Ammon's horn (tissue), 1 donor: Measurements from ENCODE around the gene ROBO3.

Experiments
- DNase-seq: peaks from one replicate; pipeline ENCODE4 v3.0.0-alpha.2; 2016; ENCODE audit warnings: low spot score

Gene ROBO3

DNA sequence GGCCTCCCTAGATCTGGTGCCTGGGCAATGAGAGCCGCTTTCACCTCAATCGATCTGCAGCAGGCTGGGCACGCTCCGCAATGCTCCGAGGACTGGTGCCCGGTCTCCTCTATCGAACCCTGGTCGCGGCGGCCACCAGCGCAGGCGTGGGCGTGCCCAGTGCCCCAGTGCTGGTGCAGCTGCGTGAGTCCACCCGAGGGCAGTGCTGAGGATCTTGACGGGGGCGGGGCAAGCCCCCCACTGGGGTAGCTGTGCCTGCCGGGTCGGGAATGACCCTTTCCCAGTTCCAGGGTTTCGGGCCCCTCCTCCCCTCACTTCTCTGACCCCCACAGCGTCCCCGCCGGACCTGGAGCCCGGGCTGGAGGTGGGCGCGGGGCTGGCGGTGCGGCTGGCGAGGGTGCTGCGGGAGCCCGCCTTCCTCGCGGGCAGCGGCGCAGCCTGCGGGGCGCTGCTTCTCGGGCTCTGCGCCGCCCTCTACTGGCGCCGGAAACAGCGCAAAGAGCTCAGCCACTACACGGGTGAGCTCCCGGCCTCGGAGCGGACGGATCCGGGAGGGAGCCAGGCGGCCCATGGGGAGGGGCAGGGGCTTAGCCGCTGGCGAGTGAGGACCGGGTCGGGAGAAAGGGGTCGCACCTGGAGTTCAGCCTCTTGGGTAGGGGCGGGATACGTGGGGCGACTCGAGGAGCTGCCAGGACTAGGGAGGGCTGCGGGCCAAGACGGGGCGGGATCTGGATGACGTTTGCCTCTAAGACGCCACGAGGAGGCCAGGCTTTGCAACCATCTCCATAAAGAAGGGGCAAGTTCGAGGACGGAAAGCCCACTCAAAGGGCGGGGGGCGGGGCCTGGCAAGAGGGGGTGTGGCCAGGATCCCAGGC, 10.9 kb downstream of the ROBO3 start:
- peak; percentile 94 for DNase-seq

DNA sequence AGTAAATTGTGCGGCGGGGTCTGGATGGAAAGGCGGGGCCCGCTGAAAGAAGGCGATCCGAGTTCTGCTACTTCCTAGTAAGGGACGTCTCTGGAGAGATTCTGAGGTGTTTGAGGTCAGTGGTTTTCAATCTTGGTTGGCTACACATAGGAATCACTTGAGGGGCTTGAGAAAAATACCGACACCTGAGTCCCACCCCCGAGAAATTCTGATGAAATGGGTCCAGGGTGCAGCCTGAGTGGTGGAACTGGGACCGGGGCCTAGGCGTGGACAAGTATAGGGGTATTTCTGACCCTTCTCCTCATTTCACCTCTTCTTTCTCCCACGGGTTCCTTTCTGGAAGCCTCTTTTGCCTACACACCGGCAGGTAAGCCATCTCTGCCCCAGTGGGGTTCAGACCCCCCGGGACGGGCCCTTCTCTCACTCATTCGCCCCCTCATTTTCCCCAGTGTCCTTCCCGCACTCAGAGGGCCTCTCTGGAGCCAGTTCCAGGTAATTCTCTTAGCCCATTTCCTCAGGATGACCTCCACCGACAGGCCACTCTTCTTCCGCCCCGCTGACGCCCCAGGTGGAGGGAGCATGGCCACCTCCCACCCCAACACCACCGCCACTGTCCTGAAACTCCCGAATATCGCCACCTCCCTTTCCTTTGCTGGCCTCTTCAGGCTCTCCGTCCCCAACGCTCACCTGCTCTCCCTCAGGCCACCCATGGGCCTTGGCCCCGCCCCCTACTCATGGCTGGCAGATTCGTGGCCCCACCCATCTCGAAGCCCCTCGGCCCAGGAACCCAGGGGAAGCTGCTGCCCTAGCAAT, 11.8 kb downstream of the ROBO3 start:
- no peak for DNase-seq

DNA sequence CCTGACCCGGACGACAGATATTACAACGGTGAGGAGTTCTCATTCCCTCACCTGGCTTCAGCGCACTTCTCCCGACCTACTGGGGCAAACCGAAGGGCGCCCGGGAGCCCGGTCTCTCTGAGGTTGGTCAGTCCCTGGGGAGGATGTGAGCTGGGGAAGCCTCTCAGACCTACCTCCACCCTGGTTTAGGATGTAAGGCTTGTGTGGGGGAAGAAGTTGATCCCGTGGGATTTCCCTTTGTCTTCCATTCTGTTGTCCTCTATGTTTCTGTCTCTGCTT, 12.3 kb downstream of the ROBO3 start:
- DNase-seq = no peak

GRCh38 chr11:124877910-124878758, 12.9 kb downstream of the ROBO3 start:
- no peak for DNase-seq

GRCh38 chr11:124878759-124879492, 13.7 kb downstream of the ROBO3 start:
- DNase-seq = no peak

DNA sequence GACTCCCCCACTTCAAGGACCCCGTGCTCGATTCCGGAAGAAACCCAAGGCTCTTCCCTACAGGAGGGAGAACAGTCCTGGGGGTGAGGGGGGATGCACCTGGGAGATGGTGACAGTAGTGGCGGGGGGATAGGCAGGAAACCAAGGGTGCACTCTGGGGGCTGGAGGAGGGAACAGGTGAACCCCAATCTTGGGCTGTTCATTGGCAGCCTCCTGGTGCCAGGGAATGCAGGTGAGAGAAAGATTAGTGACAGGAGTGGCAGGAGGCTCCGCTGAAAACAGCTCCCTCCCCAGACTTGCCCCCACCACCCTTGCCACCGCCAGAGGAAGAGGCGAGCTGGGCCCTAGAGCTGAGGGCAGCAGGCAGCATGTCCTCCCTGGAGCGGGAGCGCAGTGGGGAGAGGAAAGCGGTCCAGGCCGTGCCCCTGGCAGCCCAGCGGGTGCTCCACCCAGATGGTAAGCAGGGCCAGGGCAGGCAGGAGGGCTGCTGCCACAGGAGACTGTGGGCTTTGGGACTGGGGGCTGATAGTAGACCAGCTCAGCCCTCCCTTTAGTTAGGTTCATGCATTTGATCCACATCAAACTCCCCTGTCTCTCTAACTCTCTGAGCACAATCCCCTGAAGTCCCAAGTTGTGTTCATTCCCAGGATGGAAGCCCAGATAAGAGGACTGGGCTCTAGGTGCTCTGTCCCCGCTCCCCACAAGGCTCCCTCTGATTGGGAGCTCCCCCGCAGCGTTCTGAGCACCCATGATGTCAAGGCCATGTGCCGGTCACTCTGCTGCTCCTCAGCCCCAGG, 14.5 kb downstream of the ROBO3 start:
- no peak for DNase-seq

GRCh38 chr11:124880290-124880611, 15.0 kb downstream of the ROBO3 start:
- no peak for DNase-seq

DNA sequence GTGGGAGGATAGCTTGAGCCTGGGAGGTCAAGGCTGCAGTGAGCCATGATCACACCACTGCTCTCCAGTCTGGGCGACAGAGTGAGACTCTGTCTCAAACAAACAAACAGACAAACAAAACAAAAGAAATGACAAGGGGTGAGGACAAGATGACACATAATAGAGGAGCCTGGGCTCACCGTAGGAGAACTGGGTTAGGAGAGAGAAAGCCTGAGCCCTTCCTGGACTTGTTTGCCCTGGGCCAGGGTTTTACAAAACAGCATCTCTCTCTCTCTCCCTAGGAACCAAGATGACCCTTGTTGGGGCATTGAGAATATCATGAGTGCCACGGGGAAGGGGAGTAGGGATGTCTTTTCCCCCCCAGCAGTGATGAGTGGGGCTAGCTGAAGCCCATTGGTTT, 15.7 kb downstream of the ROBO3 start:
- DNase-seq = no peak

DNA sequence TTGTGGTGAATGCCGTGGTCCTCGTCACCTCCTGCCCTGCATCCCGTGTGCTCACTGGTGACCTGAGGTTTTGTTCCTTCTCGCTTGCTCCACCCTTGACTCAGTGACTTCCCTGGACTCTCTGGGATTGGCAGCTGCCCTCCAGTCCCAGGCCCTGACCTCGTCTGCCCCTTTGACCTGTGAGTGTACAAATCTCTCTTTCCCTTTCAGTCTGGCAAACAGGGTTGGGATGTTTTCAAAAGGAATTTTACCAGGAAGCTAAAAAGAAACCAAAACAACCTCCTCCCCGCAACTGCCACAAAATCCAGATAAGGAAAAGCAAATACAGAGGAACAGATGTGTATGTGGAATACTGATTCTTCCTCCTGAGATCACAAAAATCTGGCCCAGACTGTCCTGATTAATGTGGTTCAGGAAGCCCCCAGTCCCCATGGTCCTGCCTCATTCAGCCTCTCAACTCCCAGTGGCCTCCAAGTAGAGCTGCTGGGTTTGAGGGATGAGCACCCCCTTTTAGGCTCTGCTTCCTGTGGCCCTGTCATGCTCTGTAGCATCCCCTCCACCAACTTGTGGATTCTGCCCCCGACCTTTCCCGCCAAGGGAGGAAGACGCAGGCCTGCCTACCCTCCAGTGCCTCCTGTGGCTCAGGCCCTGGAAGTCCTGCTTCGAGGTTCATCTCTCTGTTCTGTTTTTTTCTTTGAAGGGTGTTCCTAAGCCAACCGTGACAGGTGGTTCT, 17.3 kb downstream of the ROBO3 start:
- DNase-seq = no peak

DNA sequence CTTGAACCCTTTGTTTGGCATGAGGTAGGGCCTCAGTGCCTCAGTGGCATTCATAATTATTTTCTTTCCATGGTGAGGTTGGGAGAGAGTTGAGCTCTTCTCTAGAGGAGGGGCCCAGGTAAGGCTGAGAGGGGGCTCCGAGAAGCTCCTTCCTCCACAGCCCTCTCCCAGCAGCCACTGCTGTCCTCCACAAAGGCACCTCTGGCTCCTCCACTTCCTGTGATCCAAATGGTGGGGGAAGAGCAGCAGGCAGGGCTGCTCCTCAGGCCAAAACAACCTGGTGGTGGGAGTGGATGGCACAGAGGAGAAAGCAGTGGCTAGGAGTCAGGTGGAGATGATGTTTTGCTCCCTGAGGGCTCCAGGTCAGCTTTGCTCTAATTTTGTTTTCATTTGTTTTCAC, 19.1 kb downstream of the ROBO3 start:
- DNase-seq = no peak

GRCh38 chr11:124884869-124885479, 19.7 kb downstream of the ROBO3 start:
- no peak for DNase-seq

- DNase-seq = no peak
Observed at GRCh38 chr11:124886476-124886875, 21.2 kb downstream of the ROBO3 start.

DNA sequence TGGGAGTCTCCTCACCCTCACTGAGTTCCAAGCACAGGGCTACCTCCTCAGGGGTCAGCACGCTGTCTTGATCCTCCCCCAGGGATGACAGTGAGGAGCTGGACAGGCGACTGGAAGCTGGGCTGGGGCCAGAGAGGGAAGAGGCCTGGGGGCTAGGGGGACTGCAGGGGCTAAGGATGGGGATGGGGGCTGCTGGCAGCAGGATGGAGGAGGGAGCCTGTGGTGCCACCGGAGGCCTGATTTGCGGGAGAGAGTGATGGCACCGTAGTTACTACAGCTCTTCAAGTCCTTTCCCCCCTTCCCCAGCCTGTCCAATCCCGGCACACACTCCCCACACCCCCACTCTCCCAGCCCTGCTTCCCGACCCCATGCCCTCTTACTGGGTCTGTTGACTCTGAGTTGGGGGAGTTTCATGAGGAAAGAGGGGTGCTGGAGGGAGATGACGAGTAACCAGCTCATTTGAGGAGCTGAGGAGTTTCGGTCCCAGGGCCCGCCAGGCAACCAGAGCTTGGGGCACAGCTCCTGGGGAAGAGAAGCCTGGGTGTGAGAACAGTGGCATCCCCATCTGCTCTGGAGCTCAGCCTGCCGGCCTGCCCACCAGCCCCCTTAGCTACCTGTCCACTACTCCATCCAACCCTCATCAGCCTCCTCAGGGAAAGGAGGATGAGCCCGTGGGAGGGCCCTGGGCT, 21.9 kb downstream of the ROBO3 start:
- DNase-seq = no peak

GRCh38 chr11:124887667-124888013, 22.4 kb downstream of the ROBO3 start:
- no peak for DNase-seq

DNA sequence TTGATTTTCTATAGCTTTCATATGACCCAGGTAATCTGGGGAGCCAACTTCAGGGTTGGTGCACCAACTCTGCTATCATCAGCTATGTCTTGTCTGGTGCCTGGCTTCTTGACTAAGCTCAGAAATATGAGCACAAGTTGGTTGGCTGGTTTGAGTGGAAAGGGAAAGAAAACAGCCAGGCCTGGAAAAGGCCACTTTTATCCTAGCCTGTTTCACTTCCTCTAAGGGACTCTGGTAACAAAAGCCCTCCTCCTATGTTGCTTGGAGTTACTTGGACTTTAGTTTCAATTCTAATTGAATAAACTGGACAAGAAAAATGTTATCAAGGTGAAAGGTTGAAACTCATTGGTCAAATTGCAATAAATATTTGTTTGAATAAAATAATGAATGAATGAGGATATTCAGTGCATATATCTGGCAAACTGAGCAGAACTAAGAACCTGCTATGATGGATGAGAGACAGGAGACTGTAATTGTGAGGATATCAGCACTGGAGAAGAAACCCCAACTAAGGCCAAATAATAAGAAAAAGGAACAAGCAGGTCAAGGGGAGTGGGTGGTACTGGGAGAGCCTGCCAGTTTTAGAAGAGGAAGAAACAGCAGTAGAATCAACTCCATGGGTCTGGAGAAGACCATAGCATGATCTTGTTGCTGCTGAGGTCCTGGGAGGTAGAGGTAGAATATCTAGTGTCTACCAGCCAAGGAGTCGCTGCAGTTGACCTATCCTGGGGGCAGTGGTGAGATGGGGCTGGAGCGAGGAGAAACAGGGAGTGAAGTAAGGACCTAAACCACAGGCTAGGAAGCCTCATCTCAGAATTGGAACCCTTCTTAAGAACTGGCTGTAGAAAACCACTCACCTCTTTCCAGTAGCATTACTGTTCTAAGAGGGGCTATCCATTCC, 24.2 kb downstream of the ROBO3 start:
- no peak for DNase-seq

DNA sequence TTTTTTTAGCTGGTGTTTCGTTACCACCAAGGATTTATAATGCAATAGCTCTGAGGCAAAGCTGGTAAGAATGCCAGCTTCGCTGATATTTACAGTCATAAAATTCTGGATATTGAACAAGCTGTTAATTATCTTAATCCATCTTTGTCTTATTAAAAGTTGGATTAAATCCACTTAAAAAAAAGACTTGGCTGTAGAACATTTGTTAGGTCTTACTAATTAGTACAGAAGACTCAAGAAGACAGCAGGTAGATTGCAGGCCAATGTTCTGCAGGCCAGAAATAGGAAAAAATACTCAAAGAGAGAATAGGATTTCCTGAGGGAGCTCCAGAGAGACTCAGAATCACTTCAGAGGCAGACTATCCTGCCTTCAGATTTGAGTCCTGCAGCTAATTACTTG, 24.9 kb downstream of the ROBO3 start:
- DNase-seq = no peak

DNA sequence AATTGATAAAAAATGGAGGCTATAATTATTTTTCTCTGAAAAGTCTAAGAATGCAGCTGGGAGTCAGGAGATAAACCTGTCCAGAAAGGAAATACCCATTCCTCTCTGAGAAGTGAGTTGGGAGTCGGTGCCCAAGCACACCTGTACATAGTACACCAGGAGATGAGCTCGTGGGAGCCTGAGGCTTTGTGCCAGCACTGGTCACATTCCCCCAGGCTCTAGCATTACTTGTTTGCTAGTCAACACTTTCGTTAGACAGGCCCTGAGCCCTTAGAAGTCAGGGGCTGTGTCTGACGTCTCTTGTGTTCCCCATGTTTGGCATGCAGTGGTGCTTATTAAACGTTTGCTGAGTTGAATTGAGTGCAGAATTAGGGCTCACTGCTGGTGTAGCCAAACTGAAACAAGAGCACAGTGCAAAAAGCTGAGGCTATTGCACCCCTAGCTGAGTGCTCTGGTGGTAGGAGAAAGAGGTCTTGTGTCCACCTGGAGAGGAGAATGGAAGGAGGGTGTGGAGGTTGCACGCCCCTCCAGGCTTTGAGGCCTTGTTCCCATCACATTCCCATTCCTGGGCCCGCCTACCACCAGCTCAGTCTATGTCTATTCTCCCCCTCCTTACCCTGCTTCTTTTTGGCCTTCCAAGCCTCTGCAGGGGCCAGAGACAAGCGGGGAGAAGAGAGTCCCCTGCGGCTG, 25.6 kb downstream of the ROBO3 start:
- DNase-seq = no peak

GRCh38 chr11:124891373-124891861, 26.2 kb downstream of the ROBO3 start:
- no peak for DNase-seq
